A673 (cell line): Measurements from ENCODE around the gene TFPI.

Experiments used
- EZH2 ChIP-seq: fragments of 200-600 bp; sonication (generic); IDR thresholded peaks from 2 replicates; pipeline ENCODE4 v1.6.1; 2017; ENCODE audit warnings: borderline replicate concordance, low read depth, mild to moderate bottlenecking, mixed read lengths, antibody characterized with exemption, low read length; ENCODE audit not compliant: poor library complexity, severe bottlenecking
- TF ChIP-seq, protein P1 (sequence below): fragments of 300-800, 200-600 bp; sonication (generic); conservative IDR thresholded peaks from 2 replicates; pipeline ENCODE4 v1.5.1; 2017; ENCODE audit warnings: low read depth, mild to moderate bottlenecking, antibody characterized with exemption, low read length, moderate library complexity, mixed read lengths

DNA sequence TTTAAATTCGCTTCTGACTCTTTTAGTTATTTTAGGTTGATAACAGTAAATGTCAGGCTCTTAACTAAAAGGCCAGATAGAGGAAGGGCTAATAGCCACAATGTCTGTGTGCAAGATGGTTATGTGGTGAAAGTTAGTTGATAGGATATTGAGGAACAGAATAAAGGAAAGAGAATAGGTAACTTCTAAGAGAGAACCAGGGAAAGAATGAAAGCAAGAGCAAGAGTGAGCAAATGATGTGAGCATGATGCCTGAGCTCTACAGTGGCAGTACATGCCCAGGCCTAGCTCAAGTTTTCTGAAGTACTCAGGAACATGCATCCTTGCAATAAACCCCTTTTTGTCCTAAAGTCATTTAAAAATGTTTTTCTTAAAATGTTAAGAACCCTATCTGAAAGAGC is 12.5 kb upstream of the TFPI start:
- TF ChIP-seq, protein P1, sequence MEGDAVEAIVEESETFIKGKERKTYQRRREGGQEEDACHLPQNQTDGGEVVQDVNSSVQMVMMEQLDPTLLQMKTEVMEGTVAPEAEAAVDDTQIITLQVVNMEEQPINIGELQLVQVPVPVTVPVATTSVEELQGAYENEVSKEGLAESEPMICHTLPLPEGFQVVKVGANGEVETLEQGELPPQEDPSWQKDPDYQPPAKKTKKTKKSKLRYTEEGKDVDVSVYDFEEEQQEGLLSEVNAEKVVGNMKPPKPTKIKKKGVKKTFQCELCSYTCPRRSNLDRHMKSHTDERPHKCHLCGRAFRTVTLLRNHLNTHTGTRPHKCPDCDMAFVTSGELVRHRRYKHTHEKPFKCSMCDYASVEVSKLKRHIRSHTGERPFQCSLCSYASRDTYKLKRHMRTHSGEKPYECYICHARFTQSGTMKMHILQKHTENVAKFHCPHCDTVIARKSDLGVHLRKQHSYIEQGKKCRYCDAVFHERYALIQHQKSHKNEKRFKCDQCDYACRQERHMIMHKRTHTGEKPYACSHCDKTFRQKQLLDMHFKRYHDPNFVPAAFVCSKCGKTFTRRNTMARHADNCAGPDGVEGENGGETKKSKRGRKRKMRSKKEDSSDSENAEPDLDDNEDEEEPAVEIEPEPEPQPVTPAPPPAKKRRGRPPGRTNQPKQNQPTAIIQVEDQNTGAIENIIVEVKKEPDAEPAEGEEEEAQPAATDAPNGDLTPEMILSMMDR = no peak
- no peak for TF ChIP-seq EZH2
